GM12873 (cell line): ENCODE data around the gene SERTAD2.

Experiments used
- TF ChIP-seq, protein P1 (sequence below): IDR thresholded peaks from 2 replicates; pipeline ENCODE4 v1.5.1; 2012; ENCODE audit warnings: low read depth, mild to moderate bottlenecking, moderate library complexity, low read length, control low read depth; ENCODE audit not compliant: insufficient read depth; ENCODE audit errors: missing control alignments

Gene SERTAD2

DNA sequence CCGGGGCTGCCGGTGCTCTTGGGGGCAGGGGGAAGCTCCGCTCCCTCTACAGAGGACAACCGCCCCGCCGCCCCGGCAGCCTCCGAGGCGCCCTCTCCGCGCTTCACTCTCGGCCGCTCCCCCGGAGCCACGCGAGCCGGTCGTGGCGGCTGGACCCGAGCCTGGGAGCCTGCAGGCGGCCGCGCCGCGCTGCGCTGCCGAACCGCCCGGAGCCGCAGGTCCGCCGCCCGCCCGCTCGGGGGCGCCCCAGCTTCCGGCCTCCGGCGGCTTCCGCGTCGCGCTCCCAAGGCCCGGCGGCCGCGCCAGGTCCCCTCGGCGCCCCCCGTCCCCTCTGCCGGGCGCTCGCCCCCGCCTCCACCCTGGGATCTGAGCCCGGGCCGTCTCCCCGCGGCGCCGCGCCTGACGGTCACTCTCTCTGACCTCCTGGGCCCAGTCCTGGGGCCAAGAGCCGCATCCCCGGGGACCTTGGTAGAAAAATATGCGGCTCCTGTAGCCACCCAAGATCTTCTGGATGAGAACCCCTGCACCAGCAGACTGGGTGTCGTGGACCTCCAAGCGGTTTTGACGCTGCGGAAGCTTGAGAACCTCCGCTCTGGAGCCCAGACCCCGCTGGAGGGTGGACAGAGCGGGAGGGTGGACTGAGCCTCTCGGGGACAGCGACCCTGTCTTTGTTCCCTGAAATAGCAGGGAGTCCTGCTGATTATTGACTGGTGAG is 44.3 kb downstream of the SERTAD2 start:
- TF ChIP-seq, protein P1, sequence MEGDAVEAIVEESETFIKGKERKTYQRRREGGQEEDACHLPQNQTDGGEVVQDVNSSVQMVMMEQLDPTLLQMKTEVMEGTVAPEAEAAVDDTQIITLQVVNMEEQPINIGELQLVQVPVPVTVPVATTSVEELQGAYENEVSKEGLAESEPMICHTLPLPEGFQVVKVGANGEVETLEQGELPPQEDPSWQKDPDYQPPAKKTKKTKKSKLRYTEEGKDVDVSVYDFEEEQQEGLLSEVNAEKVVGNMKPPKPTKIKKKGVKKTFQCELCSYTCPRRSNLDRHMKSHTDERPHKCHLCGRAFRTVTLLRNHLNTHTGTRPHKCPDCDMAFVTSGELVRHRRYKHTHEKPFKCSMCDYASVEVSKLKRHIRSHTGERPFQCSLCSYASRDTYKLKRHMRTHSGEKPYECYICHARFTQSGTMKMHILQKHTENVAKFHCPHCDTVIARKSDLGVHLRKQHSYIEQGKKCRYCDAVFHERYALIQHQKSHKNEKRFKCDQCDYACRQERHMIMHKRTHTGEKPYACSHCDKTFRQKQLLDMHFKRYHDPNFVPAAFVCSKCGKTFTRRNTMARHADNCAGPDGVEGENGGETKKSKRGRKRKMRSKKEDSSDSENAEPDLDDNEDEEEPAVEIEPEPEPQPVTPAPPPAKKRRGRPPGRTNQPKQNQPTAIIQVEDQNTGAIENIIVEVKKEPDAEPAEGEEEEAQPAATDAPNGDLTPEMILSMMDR = peak; percentile 52

- TF ChIP-seq, protein P1 = no peak
These were observed 44.9 kb downstream of the SERTAD2 start for GRCh38 chr2:64608867-64609226.

DNA sequence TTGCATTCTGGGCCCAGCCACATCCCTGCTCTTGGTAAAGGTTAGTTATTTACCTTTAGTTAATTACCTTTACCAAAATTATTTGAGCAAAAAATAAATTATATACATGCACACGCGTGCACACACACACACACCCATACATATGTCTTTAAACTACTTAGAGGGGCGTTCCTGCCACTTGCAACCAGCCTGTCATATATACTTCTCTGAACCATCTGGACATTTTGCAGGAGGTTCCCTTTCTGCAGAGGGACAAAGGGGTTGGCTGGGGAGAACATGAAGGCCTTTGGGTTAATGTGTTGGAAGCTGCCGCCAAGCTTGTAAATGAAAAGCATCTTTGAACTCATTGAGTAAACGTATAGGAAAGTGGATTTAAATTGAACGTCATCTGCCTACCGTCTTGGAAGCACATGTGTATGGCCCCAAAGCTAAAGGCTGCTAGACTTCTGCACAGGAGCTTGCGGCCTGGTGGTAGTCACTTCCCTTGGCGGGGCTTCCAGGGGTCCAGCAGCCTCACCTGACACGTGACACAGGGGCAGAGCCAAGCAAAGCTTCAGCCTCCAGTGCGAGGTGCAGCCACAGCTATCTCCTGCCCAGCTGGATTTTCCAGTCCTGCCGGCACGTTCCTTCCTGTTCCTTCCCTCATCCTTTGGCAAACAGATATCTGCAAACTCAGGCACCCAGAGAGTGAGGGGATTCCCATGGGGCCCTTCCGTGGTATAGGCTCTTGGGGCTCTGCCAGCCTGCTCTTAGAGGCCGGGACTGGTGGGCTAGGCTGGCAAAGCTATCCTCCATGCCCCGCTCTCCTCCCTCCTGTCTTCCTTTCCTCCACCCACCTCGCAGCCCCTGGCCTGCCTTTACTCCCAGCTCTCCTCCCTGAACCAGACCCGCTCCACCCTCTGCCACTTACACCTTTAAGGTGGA is 46.1 kb downstream of the SERTAD2 start:
- TF ChIP-seq, protein P1 = no peak

GRCh38 chr2:64606479-64607363 is 47.0 kb downstream of the SERTAD2 start:
- TF ChIP-seq, protein P1 = no peak

DNA sequence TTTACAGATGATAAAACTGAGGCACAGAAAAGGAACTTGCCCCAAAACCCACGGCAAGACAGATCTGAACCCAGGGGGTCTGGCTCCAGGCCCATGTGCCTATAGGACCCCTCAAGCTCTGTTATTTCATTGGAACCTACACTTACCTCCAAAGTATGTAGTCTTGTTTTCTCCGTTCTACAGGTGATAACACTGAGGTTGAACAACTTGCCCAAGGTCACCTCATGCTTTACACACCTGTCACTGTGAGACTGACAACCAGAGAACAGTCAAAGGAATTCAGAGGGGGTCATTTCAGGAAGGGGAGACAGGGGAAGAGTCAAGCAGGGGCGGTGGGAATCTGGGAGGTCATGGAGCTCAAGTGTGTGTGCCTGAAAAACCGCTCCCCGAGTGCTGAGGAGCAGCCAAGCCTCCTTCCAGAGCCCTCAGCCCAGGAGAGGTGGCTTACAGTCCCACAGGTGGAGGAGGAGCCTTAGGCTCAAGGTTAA is 47.7 kb downstream of the SERTAD2 start:
- TF ChIP-seq, protein P1 = no peak

GRCh38 chr2:64605026-64605471 is 48.7 kb downstream of the SERTAD2 start:
- TF ChIP-seq, protein P1 = no peak
